ENCODE results near the gene AIP.

Gene AIP

DNA sequence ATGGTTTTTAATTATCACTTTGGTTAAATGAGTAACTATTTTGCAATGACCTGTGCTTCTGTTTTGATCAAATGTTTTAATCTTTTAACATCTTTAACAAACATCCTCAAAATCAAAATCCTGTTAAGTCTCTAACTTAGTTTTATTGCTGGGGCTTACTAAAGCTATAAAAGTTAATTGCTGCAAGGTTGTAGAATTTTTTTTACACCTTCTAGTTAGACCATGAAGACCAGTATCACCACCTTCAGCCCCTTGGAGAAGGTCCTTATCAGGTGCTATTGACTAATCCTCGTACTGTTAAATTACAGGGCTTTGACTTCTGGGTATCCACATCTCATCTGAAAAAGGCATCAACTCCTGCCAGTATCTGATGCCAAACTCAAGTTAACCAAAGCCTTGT is 52.7 kb downstream of the AIP start:
- no peak for DNase-seq

DNA sequence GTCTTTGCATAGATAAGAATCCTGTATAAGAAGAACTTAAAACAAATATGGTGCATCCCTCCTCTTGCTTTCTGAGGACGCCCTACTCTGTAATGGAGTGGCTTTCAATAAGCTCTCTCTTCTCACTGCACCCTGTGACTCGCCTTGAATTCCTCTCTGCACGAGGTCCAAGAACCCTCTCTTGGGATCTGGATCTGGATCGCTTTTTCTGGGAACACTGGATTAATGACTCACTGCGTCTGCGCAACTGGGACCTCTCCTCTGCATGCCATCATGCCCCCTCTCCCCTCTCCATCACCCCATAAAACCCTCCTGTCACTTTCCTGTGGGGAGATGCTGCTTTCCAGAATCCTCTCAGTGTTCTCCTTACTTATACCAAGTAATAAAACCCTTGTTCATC is 55.5 kb downstream of the AIP start:
- no peak for DNase-seq

DNA sequence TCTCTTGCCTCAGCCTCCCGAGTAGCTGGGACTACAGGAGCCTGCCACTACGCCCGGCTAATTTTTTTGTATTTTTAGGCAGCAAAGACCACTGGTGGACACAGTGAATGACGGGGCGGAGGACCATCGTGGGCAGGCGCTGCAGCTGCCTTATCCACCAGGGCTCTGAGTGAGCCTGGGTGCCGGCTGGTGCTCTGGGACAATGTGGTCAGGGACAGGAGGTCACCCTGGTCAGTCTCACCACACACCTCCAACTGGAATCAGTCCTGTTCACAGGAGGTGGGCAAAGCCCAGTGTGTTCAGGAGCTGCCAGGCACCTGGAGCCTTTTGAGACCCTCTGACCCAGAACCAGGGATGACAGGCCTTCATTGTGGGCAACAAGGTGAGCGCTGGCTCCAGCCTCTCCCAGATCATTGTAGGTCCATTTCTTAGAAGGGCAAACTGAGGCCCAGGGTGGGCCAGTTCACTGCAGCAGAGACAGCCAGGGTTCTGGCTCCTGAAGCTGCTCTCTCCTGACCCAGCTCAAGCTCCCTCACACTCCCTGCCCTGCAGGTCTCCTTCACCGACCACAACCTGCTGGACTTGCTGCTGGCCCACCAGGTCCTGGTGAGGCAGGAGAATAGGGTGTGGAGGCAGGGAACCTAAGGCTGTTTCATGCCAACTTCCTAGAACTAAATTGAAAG is 56.1 kb downstream of the AIP start:
- DNase-seq = no peak

DNA sequence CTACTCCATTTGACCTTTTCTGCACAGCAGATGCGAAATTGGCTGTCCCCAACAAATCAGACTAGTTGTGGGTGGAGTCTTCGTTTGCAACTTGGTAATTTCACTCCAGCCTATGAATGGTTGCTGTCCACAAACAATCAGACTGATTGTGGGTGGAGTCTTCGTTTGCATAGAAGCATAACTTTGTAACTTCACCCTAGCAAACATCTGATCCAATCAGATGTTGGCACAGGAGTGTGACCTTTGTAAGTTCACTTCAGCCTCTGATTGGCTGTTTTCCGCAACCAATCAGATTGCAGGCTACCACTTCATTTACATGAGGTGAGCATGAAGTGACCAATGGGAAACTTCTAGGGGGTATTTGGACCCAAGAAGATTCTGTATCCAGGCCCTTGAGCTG is 56.7 kb downstream of the AIP start:
- no peak for DNase-seq
